Measurements from ENCODE around the gene HSPA1L. TPM values are rescaled to one million over a fixed set of nuclear protein-coding genes. Genes with fewer than 3 reads are reported as not detected.
A peak's percentile ranks its signal among the peaks of the same experiment; 100 is the strongest.

The HSPA1L gene
- total RNA-seq, 1 donor from 2014 or later: 0.98 TPM

GRCh38 chr6:31799781-31800180, 15.3 kb downstream of the HSPA1L start:
- intact Hi-C loops (cut with DNase I): loop anchor here (10.0 kb wide), 1 partner anchor 65 kb away; the partner anchor contains the start of gene CLIC1
- Histone ChIP-seq H3K36me3 (peaks cover 0 to 11% of the 10 kb centered on the region in 2 donors), H3K27ac (no peak overlapping the region), H3K4me1 (peaks cover 13% of the 10 kb centered on the region), H3K9me3 (no peaks in the 10 kb centered on the region), H3K4me3 (no peak overlapping the region), H3K27me3 (no peaks in the 10 kb centered on the region)
- DNase-seq (ENCODE audit: extremely low spot score in 2 of 2): no peak
- TF ChIP-seq POLR2A (IDR thresholded peaks at IDR 0.05) (no peak), POLR2AphosphoS5 (IDR thresholded peaks at IDR 0.05; ENCODE audit: insufficient read depth in 1 of 2, low read depth in 1 of 2) (no peak)

GRCh38 chr6:31797588-31797987, 17.5 kb downstream of the HSPA1L start:
- Histone ChIP-seq H3K9me3 (no peaks in the 10 kb centered on the region), H3K36me3 (peaks cover 0 to 10% of the 10 kb centered on the region in 2 donors), H3K27me3 (no peaks in the 10 kb centered on the region), H3K4me1 (peaks cover 21% of the 10 kb centered on the region), H3K4me3 (no peak overlapping the region), H3K27ac (peak overlapping the region; percentile 27)
- intact Hi-C loops (cut with DNase I): loop anchor here (10.0 kb wide), 1 partner anchor 63 kb away; the partner anchor contains the start of gene CLIC1
- no peak for DNase-seq (ENCODE audit: extremely low spot score in 2 of 2)
- TF ChIP-seq POLR2A (IDR thresholded peaks at IDR 0.05): no peak
- TF ChIP-seq CTCF (IDR thresholded peaks at IDR 0.05): no peak
- TF ChIP-seq POLR2AphosphoS5 (IDR thresholded peaks at IDR 0.05; ENCODE audit: insufficient read depth in 1 of 2, low read depth in 1 of 2): no peak

- DNase-seq (ENCODE audit: extremely low spot score in 2 of 2): no peak
- H3K36me3 ChIP-seq: peaks cover 0 to 8% of the 10 kb centered on the region in 2 donors
- no peaks in the 10 kb centered on the region for H3K9me3 ChIP-seq
- H3K27ac ChIP-seq: peak overlapping the region; percentile 97
- no peak for TF ChIP-seq CTCF (IDR thresholded peaks at IDR 0.05)
- no peak for TF ChIP-seq POLR2AphosphoS5 (IDR thresholded peaks at IDR 0.05; ENCODE audit: insufficient read depth in 1 of 2, low read depth in 1 of 2)
- no peak for TF ChIP-seq POLR2A (IDR thresholded peaks at IDR 0.05)
- no peaks in the 10 kb centered on the region for H3K27me3 ChIP-seq
- peaks cover 21% of the 10 kb centered on the region for H3K4me1 ChIP-seq
- no peak overlapping the region for H3K4me3 ChIP-seq
- intact Hi-C loops (cut with DNase I): loop anchor here (10.0 kb wide), 1 partner anchor 62 kb away; the partner anchor contains the start of gene CLIC1
Measured at GRCh38 chr6:31796993-31797385, 18.1 kb downstream of the HSPA1L start.

- no peak for DNase-seq (ENCODE audit: extremely low spot score in 2 of 2)
- Histone ChIP-seq H3K4me1 (peaks cover 26% of the 10 kb centered on the region), H3K27ac (peak within 1 kb of the TSS; percentile 97), H3K27me3 (no peaks in the 10 kb centered on the region), H3K9me3 (no peaks in the 10 kb centered on the region), H3K4me3 (peak within 1 kb of the TSS; percentile 67 to 93), H3K36me3 (peaks cover 0 to 11% of the 10 kb centered on the region in 2 donors)
- TF ChIP-seq POLR2A (IDR thresholded peaks at IDR 0.05) (peak in 1 of 2 donors; percentile 25), POLR2AphosphoS5 (IDR thresholded peaks at IDR 0.05; ENCODE audit: insufficient read depth in 1 of 2, low read depth in 1 of 2) (peak in 1 of 2 donors; percentile 79), CTCF (IDR thresholded peaks at IDR 0.05) (peak; percentile 12 to 78 (median 72))
- intact Hi-C loops (cut with DNase I): loop anchor here (10.0 kb wide), 1 partner anchor 61 kb away; the partner anchor contains the start of gene CLIC1
Measured at GRCh38 chr6:31795616-31796298, 19.3 kb downstream of the HSPA1L start, which contains the start of gene VARS1. Gene VARS1, minus strand, starts transcription at chr6:31795752. Its CDS starts 535 bp downstream, at chr6:31795217.

- TF ChIP-seq POLR2A (IDR thresholded peaks at IDR 0.05) (no peak), POLR2AphosphoS5 (IDR thresholded peaks at IDR 0.05; ENCODE audit: insufficient read depth in 1 of 2, low read depth in 1 of 2) (no peak), CTCF (IDR thresholded peaks at IDR 0.05) (no peak)
- H3K4me1 ChIP-seq: peaks cover 26% of the 10 kb centered on the region
- no peaks in the 10 kb centered on the region for H3K27me3 ChIP-seq
- H3K4me3 ChIP-seq: peak overlapping the region; percentile 67 to 93
- H3K36me3 ChIP-seq: peaks cover 0 to 13% of the 10 kb centered on the region in 2 donors
- intact Hi-C loops (cut with DNase I): loop anchor here (10.0 kb wide), 1 partner anchor 60 kb away; the partner anchor contains the start of gene CLIC1
- no peaks in the 10 kb centered on the region for H3K9me3 ChIP-seq
- no peak for DNase-seq (ENCODE audit: extremely low spot score in 2 of 2)
- peak overlapping the region; percentile 97 for H3K27ac ChIP-seq
Measured at GRCh38 chr6:31794866-31795615, 20.0 kb downstream of the HSPA1L start.
